Measurements from ENCODE around the gene CREB3L2. TPM values are rescaled to one million over a fixed set of nuclear protein-coding genes. Genes with fewer than 3 reads are reported as not detected.

Gene CREB3L2
- total and polyA plus RNA-seq, 2 of the 4 experiments (the other 2 are of a cell fraction), result 42.3 to 57.9 TPM

- Histone ChIP-seq H3K27ac (ENCODE audit: insufficient read depth, low read length) (peak overlapping the region; percentile 82), H3K9ac (ENCODE audit: low read depth, low read length) (no peak overlapping the region), H3K23ac (ENCODE audit: low read depth, low read length) (peak overlapping the region; percentile 55), H3K14ac (replicated peaks; ENCODE audit: low read depth, low read length) (peak overlapping the region; percentile 18), H3K4ac (ENCODE audit: low read depth, low read length) (peak overlapping the region; percentile 82), H3K79me1 (ENCODE audit: low read depth in 1 of 2, low read length in 2 of 2) (peaks cover 6 to 87% of the 10 kb centered on the region in 2 experiments; a peak in 3 of 4 replicates), H3K4me1 (ENCODE audit: control insufficient read depth, insufficient read depth, low read length) (peaks cover 57% of the 10 kb centered on the region), H3K18ac (ENCODE audit: low read depth, low read length) (peak overlapping the region; percentile 11; the same call in 1 of the 2 replicates), H4K8ac (ENCODE audit: low read depth in 2 of 2, low read length in 2 of 2) (peak overlapping the region; percentile 70), H3K56ac (ENCODE audit: extremely low read depth, insufficient read depth, low read length) (no peak overlapping the region), H4K20me1 (ENCODE audit: insufficient read depth, low read length) (peaks cover 12% of the 10 kb centered on the region), H3K4me2 (ENCODE audit: low read depth, low read length) (no peak overlapping the region), H2BK15ac (ENCODE audit: low read depth, low read length) (peak overlapping the region; percentile 75; the same call in 1 of the 3 replicates), H3K9me1 (ENCODE audit: insufficient read depth, low read length) (peaks cover 34% of the 10 kb centered on the region), H2BK20ac (ENCODE audit: low read depth, low read length) (peak overlapping the region; percentile 30; the same call in 1 of the 2 replicates), H2BK120ac (ENCODE audit: low read depth, low read length) (peak overlapping the region; percentile 75), H2AFZ (replicated peaks; ENCODE audit: low read length, poor library complexity) (peak overlapping the region; percentile 8), H2AK5ac (ENCODE audit: low read depth, low read length) (peak overlapping the region; percentile 95; the same call in 1 of the 2 replicates), H3K27me3 (ENCODE audit: control insufficient read depth, insufficient read depth, low read length) (no peaks in the 10 kb centered on the region), H4K5ac (ENCODE audit: low read depth, low read length) (peak overlapping the region; percentile 27; the same call in 1 of the 2 replicates), H2AK9ac (replicated peaks; ENCODE audit: low read depth, low read length, poor library complexity) (no peak overlapping the region), H3K4me3 (ENCODE audit: insufficient read depth, low read depth, low read length) (no peak overlapping the region), H2BK5ac (ENCODE audit: low read depth, low read length, poor library complexity, severe bottlenecking) (peak overlapping the region; percentile 81), H3K9me3 (ENCODE audit: control insufficient read depth, insufficient read depth, low read length) (no peaks in the 10 kb centered on the region), H3K36me3 (ENCODE audit: control insufficient read depth, insufficient read depth, low read length) (peaks cover 15% of the 10 kb centered on the region), H4K91ac (ENCODE audit: insufficient read depth, low read depth, low read length) (peak overlapping the region; percentile 79)
- no peak for ATAC-seq (ENCODE audit: low read depth)
- in situ Hi-C loops (cut with MboI; ENCODE audit: low sequenced_read_pairs), result loop anchor here (25.0 kb wide), 1 partner anchor 843 kb away; no protein-coding TSS in a partner anchor
- WGBS, 2 experiments (ENCODE audit: extremely low coverage in 2 of 2, insufficient read length in 1 of 2), result no CpG with 5 or more reads among the region's 2 CpGs
- dilution Hi-C loops (cut with HindIII; ENCODE audit: low sequenced_read_pairs, unreplicated experiment), result no loop called here
- BruUV-seq (replicated peaks), result no TSS peak
- intact Hi-C loops (cut with micrococcal nuclease), result no loop called here
- DNase-seq, result no peak
- CTCF ChIA-PET, result no interaction called here
- no peak for TF ChIP-seq RCOR1 (IDR thresholded peaks at IDR 0.05; ENCODE audit: insufficient replicate concordance, low read length)
- no peak for TF ChIP-seq MAFK (IDR thresholded peaks at IDR 0.05; ENCODE audit: low read depth, low read length)
- no peak for TF ChIP-seq SMC3 (IDR thresholded peaks at IDR 0.05; ENCODE audit: low read depth, low read length)
- TF ChIP-seq MXI1 (IDR thresholded peaks at IDR 0.05; ENCODE audit: borderline replicate concordance, low read depth, low read length), result no peak
- no peak for TF ChIP-seq RFX5 (IDR thresholded peaks at IDR 0.05; ENCODE audit: low read depth, low read length)
- no peak for TF ChIP-seq POLR2A (IDR thresholded peaks at IDR 0.05; ENCODE audit: low read depth, low read length)
- POLR2A ChIA-PET (ENCODE audit: unreplicated experiment), result interaction anchor here (0.6 to 1.0 kb wide), 2 partner anchors 10 to 695 kb away, joined by 3 read pairs; no protein-coding TSS in a partner anchor
These were observed 21.6 kb downstream of the CREB3L2 start for GRCh38 chr7:137980308-137980707.
